Thymus (tissue), 11 donors: Measurements from ENCODE around the gene TMEM178B. TPM values are rescaled to one million over a fixed set of nuclear protein-coding genes. Genes with fewer than 3 reads are reported as not detected.
"Not testable (repeated sequence)": the region's sequence is repeated elsewhere in the genome, so short reads cannot be mapped to it uniquely, and the experiment has no call there.

ENCODE experiments used
- DNase-seq, 9 donors: peaks; one replicate each; pipeline ENCODE4 v3.0.0-alpha.2; 2013; ENCODE audit warnings: low spot score in 9 of 9, low read depth in 6 of 9, missing footprints in 1 of 9
- H3K27ac ChIP-seq, 2 donors: one replicate each; pipeline ENCODE4 v1.5.1; 2013; ENCODE audit warnings: control low read depth in 1 of 2, low read depth in 1 of 2, low read length in 1 of 2, mild to moderate bottlenecking in 1 of 2, moderate library complexity in 1 of 2
- H3K27me3 ChIP-seq, 2 donors: one replicate each; pipeline ENCODE4 v1.5.1; 2013; ENCODE audit warnings: low read length in 1 of 2; ENCODE audit not compliant: control insufficient read depth in 2 of 2, insufficient read depth in 1 of 2
- H3K36me3 ChIP-seq, 2 donors: one replicate each; pipeline ENCODE4 v1.5.1; 2013; ENCODE audit warnings: low read length in 1 of 2, mild to moderate bottlenecking in 1 of 2, moderate library complexity in 1 of 2; ENCODE audit not compliant: control insufficient read depth in 2 of 2, insufficient read depth in 2 of 2
- H3K4me1 ChIP-seq, 2 donors: one replicate each; pipeline ENCODE4 v1.5.1; 2013; ENCODE audit warnings: low read length in 2 of 2; ENCODE audit not compliant: control insufficient read depth in 2 of 2, insufficient read depth in 2 of 2
- H3K4me3 ChIP-seq, 2 donors: one replicate each; pipeline ENCODE4 v1.5.1; 2013; ENCODE audit warnings: low read length in 2 of 2, control low read depth in 1 of 2, mild to moderate bottlenecking in 1 of 2
- H3K9me3 ChIP-seq, 2 donors: one replicate each; pipeline ENCODE4 v1.5.1; 2013; ENCODE audit warnings: low read length in 1 of 2, mild to moderate bottlenecking in 1 of 2; ENCODE audit not compliant: control insufficient read depth in 2 of 2, insufficient read depth in 1 of 2
- WGBS: extraction: QIAGEN DNeasy Blood & Tissue Kit; methylation state at CpG from one replicate; pipeline ENCODE4 v1.1.7; 2013; 5-methylcytosine and 5-hydroxymethylcytosine counted together
- polyA plus RNA-seq: library from polyadenylated mRNA; stranded (reverse); fragments of 200-250 nt; gene quantifications from one replicate; pipeline ENCODE4 v1.2.3, GENCODE V29; 2013
- total RNA-seq: library from RNA; stranded (reverse); fragments of 120-200 nt; gene quantifications from one replicate; pipeline ENCODE4 v1.2.4, GENCODE V29; 2013
- donor health status: healthy.

Gene TMEM178B
- total and polyA plus RNA-seq, 2 donors: 0.68 to 2.0 TPM

DNA sequence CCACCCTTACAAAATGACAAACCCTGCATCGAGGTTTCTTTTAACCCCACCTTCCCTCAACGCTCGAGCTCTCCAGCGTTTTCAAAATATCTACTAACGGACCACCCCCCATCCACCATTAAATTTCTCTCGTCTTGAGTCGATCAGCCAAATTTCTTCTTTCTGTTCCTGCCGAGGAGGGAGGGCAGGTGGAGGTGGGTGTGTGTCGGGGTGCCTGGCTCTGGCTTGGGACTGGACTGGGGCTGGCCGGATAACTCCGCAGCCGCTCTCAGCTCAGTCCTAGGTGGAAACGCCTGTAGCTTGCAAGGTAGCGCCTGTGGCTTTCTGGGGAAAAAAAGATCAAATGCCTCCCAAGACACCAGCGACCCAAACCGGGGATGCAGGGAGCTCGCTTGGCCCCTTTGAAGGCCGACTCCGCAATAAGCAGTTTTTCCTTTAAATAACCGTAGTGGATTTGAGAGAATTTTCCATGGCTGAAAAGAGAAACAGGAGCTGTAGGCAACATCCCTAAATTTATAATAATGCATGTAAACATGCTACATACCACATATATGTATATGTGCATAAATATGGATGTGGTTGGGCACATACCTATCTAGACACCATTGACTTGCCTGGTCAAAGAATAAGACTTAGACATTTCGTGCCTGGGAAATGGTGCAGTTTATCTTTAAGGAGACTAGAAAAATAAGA, 1.9 kb upstream of the TMEM178B start:
- H3K4me1 ChIP-seq: peaks cover 0 to 16% of the 10 kb centered on the region in 2 donors
- DNase-seq: peak in 1 of 9 donors; percentile 2
- 10% methylated on average over 21 of the region's 21 CpGs for WGBS
- no peaks in the 10 kb centered on the region for H3K9me3 ChIP-seq
- no peak overlapping the region for H3K27ac ChIP-seq
- H3K36me3 ChIP-seq: no peaks in the 10 kb centered on the region
- peak overlapping the region; percentile 16 to 38 for H3K4me3 ChIP-seq
- peaks cover 51 to 79% of the 10 kb centered on the region in 2 donors for H3K27me3 ChIP-seq

- H3K9me3 ChIP-seq: no peaks in the 10 kb centered on the region
- H3K4me3 ChIP-seq: peak overlapping the region; percentile 1 to 16
- peaks cover 53 to 83% of the 10 kb centered on the region in 2 donors for H3K27me3 ChIP-seq
- no peaks in the 10 kb centered on the region for H3K36me3 ChIP-seq
- WGBS: 1% methylated on average over 61 of the region's 61 CpGs
- peaks cover 0 to 16% of the 10 kb centered on the region in 2 donors for H3K4me1 ChIP-seq
- DNase-seq: peak in 2 of 9 donors; percentile 4 to 19
- no peak overlapping the region for H3K27ac ChIP-seq
Measured at GRCh38 chr7:141072548-141073172, 1.2 kb upstream of the TMEM178B start.

GRCh38 chr7:141073173-141073640, 657 bp upstream of the TMEM178B start:
- Histone ChIP-seq H3K36me3 (no peaks in the 10 kb centered on the region), H3K4me1 (peaks cover 0 to 16% of the 10 kb centered on the region in 2 donors), H3K27me3 (peaks cover 53 to 82% of the 10 kb centered on the region in 2 donors), H3K4me3 (peak overlapping the region in 1 of 2 donors; percentile 39), H3K27ac (no peak overlapping the region), H3K9me3 (no peaks in the 10 kb centered on the region)
- peak in 1 of 9 donors; percentile 1 for DNase-seq
- 1% methylated on average over 60 of the region's 60 CpGs for WGBS

DNA sequence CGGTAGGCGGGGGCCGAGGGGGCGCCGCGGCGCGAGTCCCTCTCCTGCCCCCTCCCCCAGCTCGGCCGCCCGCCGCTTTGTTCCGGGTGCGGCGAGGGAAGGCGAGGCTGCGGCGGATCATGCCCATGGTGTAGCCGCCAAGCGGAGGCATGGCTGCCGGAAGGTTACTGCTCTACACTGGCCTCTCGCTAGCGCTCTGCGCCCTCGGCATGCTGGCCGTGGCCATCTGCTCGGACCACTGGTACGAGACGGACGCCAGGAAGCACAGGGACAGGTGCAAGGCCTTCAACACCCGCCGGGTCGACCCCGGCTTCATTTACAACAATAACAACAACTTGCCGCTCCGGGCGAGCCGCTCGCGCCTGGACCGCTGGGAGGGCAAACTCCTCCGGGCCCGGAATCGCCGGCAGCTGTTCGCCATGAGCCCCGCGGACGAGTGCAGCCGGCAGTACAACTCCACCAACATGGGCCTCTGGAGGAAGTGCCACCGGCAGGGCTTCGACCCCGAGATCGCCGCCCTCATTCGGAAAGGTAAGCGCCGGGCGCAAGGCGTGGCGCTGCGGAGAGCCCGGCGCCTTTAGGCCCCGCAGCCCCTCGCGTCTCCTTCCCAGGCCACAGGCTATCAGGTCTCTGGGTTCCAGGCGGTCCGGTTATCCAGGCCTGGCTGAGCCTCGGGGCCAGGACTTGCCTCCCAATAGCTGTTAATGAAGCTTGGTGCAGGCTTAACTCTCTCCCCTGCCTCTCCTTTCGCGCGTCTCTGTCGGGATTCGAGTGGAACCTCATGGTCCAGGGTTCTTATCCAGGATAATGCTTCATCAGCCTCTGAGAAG, 513 bp downstream of the TMEM178B start:
- Histone ChIP-seq H3K4me1 (peaks cover 0 to 16% of the 10 kb centered on the region in 2 donors), H3K4me3 (peak overlapping the region in 1 of 2 donors; percentile 39), H3K36me3 (no peaks in the 10 kb centered on the region), H3K27ac (peak overlapping the region in 1 of 2 donors; percentile 36), H3K27me3 (peaks cover 53 to 82% of the 10 kb centered on the region in 2 donors), H3K9me3 (no peaks in the 10 kb centered on the region)
- DNase-seq: peak in 1 of 9 donors; percentile 9
- WGBS: 2% methylated on average over 75 of the region's 75 CpGs

DNA sequence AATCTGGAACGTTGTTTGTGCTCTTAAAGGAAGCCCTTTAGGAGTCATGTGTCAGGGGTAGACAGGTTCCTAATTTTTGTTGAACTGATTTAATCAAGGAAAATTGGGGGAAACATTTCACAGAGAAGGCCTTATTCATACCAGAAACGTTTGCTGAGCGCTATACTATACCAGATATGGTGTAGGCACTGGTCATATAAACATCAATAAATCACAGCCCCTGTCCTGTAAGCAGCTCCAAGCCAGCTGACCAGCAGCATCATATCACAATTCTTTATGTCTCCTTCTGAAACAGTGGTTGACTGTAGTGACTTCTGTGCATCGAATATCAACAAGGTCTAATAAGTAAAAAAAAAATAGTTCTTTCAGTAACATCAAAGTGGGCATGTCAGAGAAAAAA, 1.1 kb downstream of the TMEM178B start:
- H3K4me3 ChIP-seq: no peak overlapping the region
- H3K36me3 ChIP-seq: no peaks in the 10 kb centered on the region
- H3K27ac ChIP-seq: no peak overlapping the region
- peaks cover 0 to 16% of the 10 kb centered on the region in 2 donors for H3K4me1 ChIP-seq
- H3K9me3 ChIP-seq: no peaks in the 10 kb centered on the region
- peaks cover 53 to 79% of the 10 kb centered on the region in 2 donors for H3K27me3 ChIP-seq
- DNase-seq: no peak
- WGBS: 37% methylated on average over 4 of the region's 4 CpGs

- Histone ChIP-seq H3K36me3 (no peaks in the 10 kb centered on the region), H3K4me3 (no peak overlapping the region), H3K4me1 (peaks cover 0 to 13% of the 10 kb centered on the region in 2 donors), H3K27me3 (peaks cover 43 to 65% of the 10 kb centered on the region in 2 donors), H3K27ac (no peak overlapping the region), H3K9me3 (no peaks in the 10 kb centered on the region)
- WGBS: 34% methylated on average over 3 of the region's 3 CpGs
- DNase-seq: no peak
Measured at GRCh38 chr7:141076377-141076776, 2.5 kb downstream of the TMEM178B start.

- Histone ChIP-seq H3K9me3 (no peaks in the 10 kb centered on the region), H3K4me1 (no peaks in the 10 kb centered on the region), H3K27me3 (peaks cover 14 to 37% of the 10 kb centered on the region in 2 donors), H3K27ac (no peak overlapping the region), H3K4me3 (no peak overlapping the region), H3K36me3 (no peaks in the 10 kb centered on the region)
- WGBS: 92% methylated on average over 8 of the region's 8 CpGs
- no peak for DNase-seq
Measured at GRCh38 chr7:141079219-141079618, 5.4 kb downstream of the TMEM178B start.

- not testable (repeated sequence) for H3K27me3 ChIP-seq, H3K9me3 ChIP-seq, H3K4me3 ChIP-seq, H3K36me3 ChIP-seq, DNase-seq, H3K27ac ChIP-seq, H3K4me1 ChIP-seq
- WGBS: 100% methylated on average over 1 of the region's 2 CpGs
Measured at GRCh38 chr7:141089490-141089889, 15.6 kb downstream of the TMEM178B start.
